Activated CD8-positive, alpha-beta memory T cell treated with anti-CD3 and anti-CD28 coated beads for 48 hours (primary cell): ENCODE measurements around the gene SSTR5.

ENCODE experiments used
- DNase-seq, 3 experiments: peaks; one replicate each; pipeline ENCODE4 v3.0.0-alpha.2; 2020; ENCODE audit warnings: low read depth in 2 of 3, low spot score in 2 of 3

Gene SSTR5

GRCh38 chr16:1121601-1122397 lies 49.3 kb downstream of the SSTR5 start:
- no peak for DNase-seq

- DNase-seq: no peak
Measured at GRCh38 chr16:1122398-1122765, 49.8 kb downstream of the SSTR5 start.

- DNase-seq: no peak
Measured at GRCh38 chr16:1123525-1124230, 51.1 kb downstream of the SSTR5 start.

GRCh38 chr16:1124291-1124690 lies 51.7 kb downstream of the SSTR5 start:
- no peak for DNase-seq

GRCh38 chr16:1124795-1125194 lies 52.2 kb downstream of the SSTR5 start:
- DNase-seq: no peak

- no peak for DNase-seq
Measured at GRCh38 chr16:1125471-1125870, 52.9 kb downstream of the SSTR5 start.

- DNase-seq: no peak
Measured at GRCh38 chr16:1126044-1126443, 53.5 kb downstream of the SSTR5 start.

- no peak for DNase-seq
Measured at GRCh38 chr16:1126586-1126985, 54.0 kb downstream of the SSTR5 start.

- no peak for DNase-seq
Measured at GRCh38 chr16:1127101-1127500, 54.6 kb downstream of the SSTR5 start.

GRCh38 chr16:1127971-1128715 lies 55.6 kb downstream of the SSTR5 start:
- DNase-seq: no peak

- no peak for DNase-seq
Measured at GRCh38 chr16:1129106-1129960, 56.8 kb downstream of the SSTR5 start.

- no peak for DNase-seq
Measured at GRCh38 chr16:1130382-1130781, 57.8 kb downstream of the SSTR5 start.
